Astrocyte (in vitro differentiated cells and primary cell): Measurements from ENCODE around the gene C11orf91. TPM values are rescaled to one million over a fixed set of nuclear protein-coding genes. Genes with fewer than 3 reads are reported as not detected.
"Not testable (repeated sequence)": the region's sequence is repeated elsewhere in the genome, so short reads cannot be mapped to it uniquely, and the experiment has no call there.

Experiments
- DNase-seq: peaks from one replicate; pipeline ENCODE4 v3.0.0-alpha.2; 2010; ENCODE audit warnings: low read depth
- FAIRE-seq: peaks from 2 replicates; lab custom pipeline; 2011; peaks lifted over from hg19 to GRCh38; lab: Jason Lieb, UNC
- H2AFZ ChIP-seq: 2 replicates; pipeline ENCODE4 v1.6.0; 2012; ENCODE audit warnings: low read depth, low read length, inconsistent platforms
- H3K27ac ChIP-seq: 2 replicates; pipeline ENCODE4 v1.5.1; 2011; ENCODE audit warnings: low read depth, low read length, inconsistent platforms
- H3K27me3 ChIP-seq: 2 replicates; pipeline ENCODE4 v1.6.0; 2011; ENCODE audit warnings: low read length, inconsistent platforms; ENCODE audit not compliant: insufficient read depth
- H3K36me3 ChIP-seq: 2 replicates; pipeline ENCODE4 v1.5.1; 2011; ENCODE audit warnings: low read length, inconsistent platforms; ENCODE audit not compliant: insufficient read depth
- H3K4me1 ChIP-seq: 2 replicates; pipeline ENCODE4 v1.5.1; 2011; ENCODE audit warnings: low read length, inconsistent platforms; ENCODE audit not compliant: insufficient read depth
- H3K4me2 ChIP-seq: 2 replicates; pipeline ENCODE4 v1.6.0; 2012; ENCODE audit warnings: low read length, inconsistent platforms
- H3K4me3 ChIP-seq: 2 replicates; pipeline ENCODE4 v1.5.1; 2011; ENCODE audit warnings: low read depth, mild to moderate bottlenecking, low read length, inconsistent platforms; ENCODE audit not compliant: insufficient read depth
- H3K79me2 ChIP-seq: 2 replicates; pipeline ENCODE4 v1.6.0; 2012; ENCODE audit warnings: mild to moderate bottlenecking, low read length, inconsistent platforms; ENCODE audit not compliant: insufficient read depth
- H3K9ac ChIP-seq: 2 replicates; pipeline ENCODE4 v1.6.0; 2012; ENCODE audit warnings: mild to moderate bottlenecking, low read length, inconsistent platforms
- H3K9me3 ChIP-seq: 2 replicates; pipeline ENCODE4 v1.5.1; 2012; ENCODE audit warnings: low read depth, mild to moderate bottlenecking, low read length, inconsistent platforms; ENCODE audit not compliant: insufficient read depth
- H4K20me1 ChIP-seq: 2 replicates; pipeline ENCODE4 v1.6.0; 2012; ENCODE audit warnings: low read length, inconsistent platforms; ENCODE audit not compliant: insufficient read depth
- H3K27ac Mint-ChIP-seq: one replicate; pipeline ENCODE4 v1.8.0; 2021; ENCODE audit warnings: mild to moderate bottlenecking, mixed read lengths; ENCODE audit not compliant: unreplicated experiment
- H3K27me3 Mint-ChIP-seq: one replicate; pipeline ENCODE4 v1.8.0; 2021; ENCODE audit warnings: low read depth, mixed read lengths; ENCODE audit not compliant: unreplicated experiment
- H3K36me3 Mint-ChIP-seq: one replicate; pipeline ENCODE4 v1.8.0; 2021; ENCODE audit warnings: low read depth, mixed read lengths; ENCODE audit not compliant: unreplicated experiment
- H3K4me1 Mint-ChIP-seq: one replicate; pipeline ENCODE4 v1.8.0; 2021; ENCODE audit warnings: low read depth, mixed read lengths; ENCODE audit not compliant: unreplicated experiment
- H3K4me3 Mint-ChIP-seq: one replicate; pipeline ENCODE4 v1.8.0; 2021; ENCODE audit warnings: mild to moderate bottlenecking, moderate library complexity, mixed read lengths; ENCODE audit not compliant: unreplicated experiment
- H3K9me3 Mint-ChIP-seq: one replicate; pipeline ENCODE4 v1.8.0; 2021; ENCODE audit warnings: mild to moderate bottlenecking, mixed read lengths; ENCODE audit not compliant: unreplicated experiment
- EZH2 ChIP-seq: IDR thresholded peaks from 2 replicates; pipeline ENCODE4 v1.6.1; 2012; ENCODE audit warnings: mild to moderate bottlenecking, low read length, inconsistent platforms; ENCODE audit not compliant: insufficient read depth
- total RNA-seq: library from RNA; stranded (reverse); gene quantifications from 2 replicates; pipeline ENCODE4 v1.2.1, GENCODE V29; 2021
- TF ChIP-seq, protein P1 (sequence below): IDR thresholded peaks from 2 replicates; pipeline ENCODE4 v1.5.1; 2011; ENCODE audit warnings: low read depth, mild to moderate bottlenecking, inconsistent platforms, low read length, moderate library complexity; ENCODE audit not compliant: insufficient read depth

Gene C11orf91
- total RNA-seq, 1 donor from 2014 or later: not detected

- not testable (repeated sequence) for H3K27ac Mint-ChIP-seq, H3K27ac ChIP-seq, H3K9me3 ChIP-seq, FAIRE-seq, H2AFZ ChIP-seq, DNase-seq, H3K27me3 Mint-ChIP-seq, H3K4me3 ChIP-seq, H3K27me3 ChIP-seq, H3K4me2 ChIP-seq, H3K4me3 Mint-ChIP-seq, H3K9me3 Mint-ChIP-seq, H3K9ac ChIP-seq
- Mint-ChIP-seq H3K36me3 (peaks cover 20% of the 10 kb centered on the region), H3K4me1 (peaks cover 46% of the 10 kb centered on the region)
- H4K20me1 ChIP-seq: peaks cover 62% of the 10 kb centered on the region
- peaks cover 25% of the 10 kb centered on the region for H3K4me1 ChIP-seq
- peaks cover 22% of the 10 kb centered on the region for H3K36me3 ChIP-seq
- peaks cover 96% of the 10 kb centered on the region for H3K79me2 ChIP-seq
Observed at GRCh38 chr11:33729072-33729664, 28.5 kb upstream of the C11orf91 start.

DNA sequence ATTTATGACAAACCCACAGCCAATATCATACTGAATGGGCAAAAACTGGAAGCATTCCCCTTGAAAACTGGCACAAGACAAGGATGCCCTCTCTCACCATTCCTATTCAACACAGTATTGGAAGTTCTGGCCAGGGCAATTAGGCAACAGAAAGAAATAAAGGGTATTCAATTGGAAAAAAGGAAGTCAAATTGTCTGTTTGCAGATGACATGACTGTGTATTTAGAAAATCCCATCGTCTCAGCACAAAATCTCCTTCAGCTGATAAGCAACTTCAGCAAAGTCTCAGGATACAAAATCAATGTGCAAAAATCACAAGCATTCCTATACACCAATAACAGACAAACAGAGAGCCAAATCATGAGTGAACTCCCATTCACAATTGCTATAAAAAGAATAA lies 26.9 kb upstream of the C11orf91 start:
- Mint-ChIP-seq H3K36me3 (peaks cover 17% of the 10 kb centered on the region), H3K4me1 (peaks cover 54% of the 10 kb centered on the region)
- H3K4me2 ChIP-seq, FAIRE-seq, H3K27me3 ChIP-seq, DNase-seq, H2AFZ ChIP-seq, H3K4me3 Mint-ChIP-seq, H3K9ac ChIP-seq, H3K27ac Mint-ChIP-seq, H3K27ac ChIP-seq, H3K9me3 Mint-ChIP-seq, H3K9me3 ChIP-seq, H3K27me3 Mint-ChIP-seq, H3K4me3 ChIP-seq: not testable (repeated sequence)
- Histone ChIP-seq H3K79me2 (peaks cover 96% of the 10 kb centered on the region), H4K20me1 (peaks cover 58% of the 10 kb centered on the region), H3K4me1 (peaks cover 30% of the 10 kb centered on the region), H3K36me3 (peaks cover 14% of the 10 kb centered on the region)

GRCh38 chr11:33725496-33725895 lies 24.9 kb upstream of the C11orf91 start:
- H3K27ac Mint-ChIP-seq: no peak overlapping the region
- no peak overlapping the region for H3K4me3 ChIP-seq
- H3K9me3 ChIP-seq: no peaks in the 10 kb centered on the region
- no peak overlapping the region for H3K27ac ChIP-seq
- no peak overlapping the region for H3K4me3 Mint-ChIP-seq
- no peak overlapping the region for H2AFZ ChIP-seq
- no peak overlapping the region for H3K4me2 ChIP-seq
- no peak overlapping the region for H3K9ac ChIP-seq
- H3K27me3 ChIP-seq: no peaks in the 10 kb centered on the region
- peaks cover 25% of the 10 kb centered on the region for H3K36me3 Mint-ChIP-seq
- H3K27me3 Mint-ChIP-seq: no peaks in the 10 kb centered on the region
- peaks cover 95% of the 10 kb centered on the region for H3K79me2 ChIP-seq
- DNase-seq (no peak), FAIRE-seq (no peak)
- H3K4me1 Mint-ChIP-seq: peaks cover 65% of the 10 kb centered on the region
- H4K20me1 ChIP-seq: peaks cover 52% of the 10 kb centered on the region
- peaks cover 9% of the 10 kb centered on the region for H3K36me3 ChIP-seq
- TF ChIP-seq EZH2: no peak
- TF ChIP-seq, protein P1, sequence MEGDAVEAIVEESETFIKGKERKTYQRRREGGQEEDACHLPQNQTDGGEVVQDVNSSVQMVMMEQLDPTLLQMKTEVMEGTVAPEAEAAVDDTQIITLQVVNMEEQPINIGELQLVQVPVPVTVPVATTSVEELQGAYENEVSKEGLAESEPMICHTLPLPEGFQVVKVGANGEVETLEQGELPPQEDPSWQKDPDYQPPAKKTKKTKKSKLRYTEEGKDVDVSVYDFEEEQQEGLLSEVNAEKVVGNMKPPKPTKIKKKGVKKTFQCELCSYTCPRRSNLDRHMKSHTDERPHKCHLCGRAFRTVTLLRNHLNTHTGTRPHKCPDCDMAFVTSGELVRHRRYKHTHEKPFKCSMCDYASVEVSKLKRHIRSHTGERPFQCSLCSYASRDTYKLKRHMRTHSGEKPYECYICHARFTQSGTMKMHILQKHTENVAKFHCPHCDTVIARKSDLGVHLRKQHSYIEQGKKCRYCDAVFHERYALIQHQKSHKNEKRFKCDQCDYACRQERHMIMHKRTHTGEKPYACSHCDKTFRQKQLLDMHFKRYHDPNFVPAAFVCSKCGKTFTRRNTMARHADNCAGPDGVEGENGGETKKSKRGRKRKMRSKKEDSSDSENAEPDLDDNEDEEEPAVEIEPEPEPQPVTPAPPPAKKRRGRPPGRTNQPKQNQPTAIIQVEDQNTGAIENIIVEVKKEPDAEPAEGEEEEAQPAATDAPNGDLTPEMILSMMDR: no peak
- H3K4me1 ChIP-seq: peaks cover 50% of the 10 kb centered on the region
- peaks cover 4% of the 10 kb centered on the region for H3K9me3 Mint-ChIP-seq
